HG02840 (cell line): ENCODE results near the gene TAF1C.
"Not testable (repeated sequence)": the region's sequence is repeated elsewhere in the genome, so short reads cannot be mapped to it uniquely, and the experiment has no call there.

Experiments used
- ATAC-seq: cut with Tn5 transposase; IDR thresholded peaks from one replicate; pipeline ENCODE4 v1.9.1; 2021; ENCODE audit warnings: mild to moderate bottlenecking, moderate library complexity, moderate number of reproducible peaks; ENCODE audit not compliant: unreplicated experiment, low FRiP score

Gene TAF1C

GRCh38 chr16:84186685-84187437 lies at the start of gene TAF1C:
Gene TAF1C (minus strand): TSS chr16:84187057. CDS start chr16:84184988, 2,069 bp downstream.
- peak; percentile 87 for ATAC-seq

- ATAC-seq, result no peak
Measured at GRCh38 chr16:84234321-84235241, 47.7 kb upstream of the TAF1C start.

GRCh38 chr16:84233748-84234147 lies 46.9 kb upstream of the TAF1C start:
- no peak for ATAC-seq

- ATAC-seq, result no peak
Measured at GRCh38 chr16:84232969-84233368, 46.1 kb upstream of the TAF1C start.

GRCh38 chr16:84232060-84232459 lies 45.2 kb upstream of the TAF1C start:
- no peak for ATAC-seq

- ATAC-seq, result no peak
Measured at GRCh38 chr16:84229471-84229870, 42.6 kb upstream of the TAF1C start.

- no peak for ATAC-seq
Measured at GRCh38 chr16:84228256-84228838, 41.5 kb upstream of the TAF1C start.

- ATAC-seq, result no peak
Measured at GRCh38 chr16:84227548-84227947, 40.7 kb upstream of the TAF1C start.

- ATAC-seq, result no peak
Measured at GRCh38 chr16:84226026-84226425, 39.2 kb upstream of the TAF1C start.

- ATAC-seq, result no peak
Measured at GRCh38 chr16:84225571-84225970, 38.7 kb upstream of the TAF1C start.

GRCh38 chr16:84225126-84225525 lies 38.3 kb upstream of the TAF1C start:
- ATAC-seq, result no peak

GRCh38 chr16:84224554-84224953 lies 37.7 kb upstream of the TAF1C start:
- no peak for ATAC-seq

GRCh38 chr16:84223456-84223855 lies 36.6 kb upstream of the TAF1C start:
- no peak for ATAC-seq

- ATAC-seq, result no peak
Measured at GRCh38 chr16:84220851-84221250, 34.0 kb upstream of the TAF1C start.

- no peak for ATAC-seq
Measured at GRCh38 chr16:84218956-84219355, 32.1 kb upstream of the TAF1C start.

- no peak for ATAC-seq
Measured at GRCh38 chr16:84218176-84218823, 31.4 kb upstream of the TAF1C start.

GRCh38 chr16:84216144-84216543 lies 29.3 kb upstream of the TAF1C start:
- ATAC-seq, result not testable (repeated sequence)

- no peak for ATAC-seq
Measured at GRCh38 chr16:84215531-84215930, 28.7 kb upstream of the TAF1C start.

GRCh38 chr16:84214451-84215066 lies 27.7 kb upstream of the TAF1C start:
- no peak for ATAC-seq

GRCh38 chr16:84212631-84213030 lies 25.8 kb upstream of the TAF1C start:
- no peak for ATAC-seq
